Activated CD4-positive, alpha-beta memory T cell treated with anti-CD3 and anti-CD28 coated beads for 36 hours (primary cell): Measurements from ENCODE around the gene FHOD1. TPM values are rescaled to one million over a fixed set of nuclear protein-coding genes. Genes with fewer than 3 reads are reported as not detected.

ENCODE experiments used
- CTCF ChIA-PET: fragments of 350-600 bp; sonication (Branson Sonifier 250); formaldehyde crosslinking; loops from one replicate; lab custom pipeline; 2021; ENCODE audit warnings: antibody characterized with exemption, inconsistent platforms; lab: Charles Lee
- POLR2A ChIA-PET: fragments of 350-600 bp; sonication (Branson Sonifier 250); formaldehyde crosslinking; loops from one replicate; lab custom pipeline; 2021; ENCODE audit warnings: antibody characterized with exemption; lab: Charles Lee
- DNase-seq: peaks from one replicate; pipeline ENCODE4 v3.0.0-alpha.2; 2020
- H3K27ac Mint-ChIP-seq: one replicate; pipeline ENCODE4 v1.8.0; 2021; ENCODE audit warnings: mixed read lengths
- H3K27me3 Mint-ChIP-seq: one replicate; pipeline ENCODE4 v1.8.0; 2021; ENCODE audit warnings: mixed read lengths
- H3K36me3 Mint-ChIP-seq: one replicate; pipeline ENCODE4 v1.8.0; 2021; ENCODE audit warnings: mixed read lengths
- H3K4me1 Mint-ChIP-seq: one replicate; pipeline ENCODE4 v1.8.0; 2021; ENCODE audit warnings: low read depth, mixed read lengths
- H3K4me3 Mint-ChIP-seq: one replicate; pipeline ENCODE4 v1.8.0; 2021; ENCODE audit warnings: mild to moderate bottlenecking, mixed read lengths
- H3K9me3 Mint-ChIP-seq: one replicate; pipeline ENCODE4 v1.8.0; 2021; ENCODE audit warnings: mixed read lengths
- intact Hi-C: fragments of 100-400 bp; cut with micrococcal nuclease; formaldehyde crosslinking; loops from one replicate; pipeline ENCODE4 v1.15.1; 2023
- total RNA-seq, 2 experiments: library from RNA; stranded (reverse); gene quantifications; one replicate each; pipeline ENCODE4 v1.2.3, GENCODE V29; 2021

FHOD1 gene
- total RNA-seq, 2 experiments from 2014 or later = 96.3 to 111 TPM

GRCh38 chr16:67248073-67248400, 756 bp upstream of the FHOD1 start:
- Mint-ChIP-seq H3K9me3 (no peaks in the 10 kb centered on the region), H3K4me3 (peak overlapping the region; percentile 90), H3K4me1 (peaks cover 41% of the 10 kb centered on the region), H3K36me3 (peaks cover 4% of the 10 kb centered on the region), H3K27me3 (peaks cover 1% of the 10 kb centered on the region), H3K27ac (peak overlapping the region; percentile 86)
- intact Hi-C loops = loop anchor here (10.0 kb wide), 1 partner anchor 417 kb away; the partner anchor contains the start of genes ACD, C16orf86, ENKD1 and PARD6A
- no peak for DNase-seq
- ChIA-PET CTCF (interaction anchor here (1.0 to 2.9 kb wide), 8 partner anchors 9 to 184 kb away, joined by 3 to 14 read pairs (median 6); partner anchors contain the start of gene TPPP3), POLR2A (interaction anchor here (0.6 to 5.0 kb wide), 8 partner anchors 12 to 234 kb away, joined by 3 to 37 read pairs (median 4); partner anchors contain the start of gene TMEM208)

- Mint-ChIP-seq H3K36me3 (peaks cover 4% of the 10 kb centered on the region), H3K27me3 (peaks cover 1% of the 10 kb centered on the region), H3K4me3 (peak overlapping the region; percentile 90), H3K27ac (peak overlapping the region; percentile 86), H3K9me3 (no peaks in the 10 kb centered on the region), H3K4me1 (peaks cover 47% of the 10 kb centered on the region)
- intact Hi-C loops = loop anchor here (1.0 to 10.0 kb wide), 6 partner anchors 19 to 418 kb away; partner anchors contain the start of genes ACD, C16orf86, CTCF and ENKD1
- DNase-seq = no peak
- POLR2A ChIA-PET = interaction anchor here (0.8 to 5.0 kb wide), 6 partner anchors 10 to 316 kb away, joined by 3 to 37 read pairs (median 3); partner anchors contain the start of genes ATP6V0D1, E2F4, MATCAP1 and TMEM208
- CTCF ChIA-PET = interaction anchor here (1.0 to 2.0 kb wide), 5 partner anchors 9 to 147 kb away, joined by 4 to 10 read pairs (median 7); partner anchors contain the start of genes TMEM208 and TPPP3
Measured at GRCh38 chr16:67246756-67247191, 507 bp downstream of the FHOD1 start.

DNA sequence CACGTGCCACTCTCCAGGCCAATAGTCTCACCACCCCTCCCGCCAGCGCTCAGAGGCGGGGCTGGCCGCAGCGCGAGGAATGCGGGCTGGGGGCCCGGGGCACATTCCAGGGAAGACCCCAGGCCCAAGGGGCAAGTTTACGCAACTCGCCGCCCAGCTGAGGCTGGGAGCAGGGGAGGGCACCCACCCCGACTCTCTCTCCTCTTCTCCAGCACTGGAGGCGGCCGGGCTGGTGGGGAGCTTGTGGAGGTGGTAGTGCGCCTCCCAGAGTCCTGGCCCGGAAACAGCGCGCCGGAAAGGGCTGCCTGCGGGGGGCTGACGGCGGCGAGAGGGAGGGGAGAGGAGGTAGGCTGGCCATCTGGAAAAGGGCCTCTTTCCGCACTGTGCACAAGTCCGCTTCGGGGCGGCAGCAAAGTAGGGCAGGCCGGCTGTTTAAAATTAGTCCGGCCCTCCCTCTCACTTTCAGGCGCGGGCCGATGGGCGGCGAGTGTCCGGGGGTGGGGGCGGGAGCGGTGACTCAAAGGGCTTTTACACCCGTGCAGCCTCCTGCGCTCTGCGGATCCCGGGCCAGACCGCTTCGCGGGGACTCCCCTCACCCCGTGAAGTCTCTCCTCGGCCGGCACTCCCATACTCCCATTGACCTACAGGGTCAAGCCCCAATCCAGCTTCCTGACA, 1.1 kb downstream of the FHOD1 start:
- POLR2A ChIA-PET = interaction anchor here (1.1 to 5.0 kb wide), 3 partner anchors 19 to 317 kb away, joined by 3 to 37 read pairs (median 3); partner anchors contain the start of genes ATP6V0D1 and TMEM208
- peaks cover 52% of the 10 kb centered on the region for H3K4me1 Mint-ChIP-seq
- peaks cover 1% of the 10 kb centered on the region for H3K27me3 Mint-ChIP-seq
- H3K27ac Mint-ChIP-seq = peak overlapping the region; percentile 86
- peaks cover 4% of the 10 kb centered on the region for H3K36me3 Mint-ChIP-seq
- intact Hi-C loops = loop anchor here (2.0 to 10.0 kb wide), 4 partner anchors 33 to 419 kb away; partner anchors contain the start of genes ACD, C16orf86, ENKD1 and FBXL8
- CTCF ChIA-PET = interaction anchor here (1.0 to 2.0 kb wide), 2 partner anchors 9 to 147 kb away, joined by 4 to 7 read pairs; partner anchors contain the start of gene TPPP3
- no peaks in the 10 kb centered on the region for H3K9me3 Mint-ChIP-seq
- H3K4me3 Mint-ChIP-seq = peak overlapping the region; percentile 90
- DNase-seq = peak; percentile 76

DNA sequence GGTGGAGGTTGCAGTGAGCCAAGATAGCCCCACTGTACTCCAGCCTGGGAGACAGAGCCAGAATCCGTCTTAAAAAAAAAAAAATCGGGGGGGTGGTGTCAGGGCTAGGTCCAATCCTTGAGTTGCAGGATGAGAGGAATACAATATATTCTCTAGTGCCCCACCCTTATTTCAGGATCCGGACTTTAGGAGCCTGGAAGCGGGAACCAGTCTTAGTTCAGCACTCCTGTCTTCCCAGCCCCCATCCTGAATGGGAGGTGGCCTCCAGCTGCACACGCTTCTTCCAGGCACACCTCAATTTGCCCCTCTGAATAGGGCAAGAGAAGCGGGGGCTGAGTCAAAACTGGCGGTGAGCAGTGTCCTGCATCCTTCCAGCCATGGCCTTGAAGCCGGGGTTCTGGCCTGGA, 1.6 kb downstream of the FHOD1 start:
- Mint-ChIP-seq H3K9me3 (no peaks in the 10 kb centered on the region), H3K27ac (peak overlapping the region; percentile 94), H3K4me3 (peak overlapping the region; percentile 90), H3K4me1 (peaks cover 56% of the 10 kb centered on the region), H3K36me3 (peaks cover 4% of the 10 kb centered on the region), H3K27me3 (peaks cover 1% of the 10 kb centered on the region)
- CTCF ChIA-PET = interaction anchor here (0.7 to 2.0 kb wide), 5 partner anchors 8 to 236 kb away, joined by 4 to 7 read pairs (median 5); partner anchors contain the start of genes ATP6V0D1, PLEKHG4 and TPPP3
- no peak for DNase-seq
- POLR2A ChIA-PET = interaction anchor here (1.0 to 5.0 kb wide), 4 partner anchors 10 to 33 kb away, joined by 3 to 37 read pairs (median 10); partner anchors contain the start of genes PLEKHG4 and TMEM208
- intact Hi-C loops = loop anchor here (2.0 to 10.0 kb wide), 4 partner anchors 33 to 419 kb away; partner anchors contain the start of genes ACD, C16orf86, ENKD1 and FBXL8

DNA sequence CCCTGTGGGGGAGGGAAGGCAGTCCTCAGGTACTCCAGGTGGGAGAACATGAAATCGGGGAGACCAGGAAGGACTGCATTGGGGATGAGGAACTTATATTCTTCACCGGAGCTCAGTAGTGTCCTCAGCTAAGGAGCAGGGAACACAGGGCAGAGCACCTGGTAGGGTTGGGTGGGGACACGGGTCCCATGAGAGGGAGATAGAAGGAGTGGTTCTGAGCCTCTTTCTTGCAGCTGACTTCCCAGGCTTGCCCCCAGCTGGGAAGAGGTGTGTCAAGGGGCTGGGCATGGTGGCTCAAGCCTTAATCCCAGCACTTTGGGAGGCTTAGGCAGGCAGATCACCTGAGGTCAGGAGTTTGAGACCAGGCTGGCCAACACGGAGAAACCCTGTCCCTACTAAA, 2.1 kb downstream of the FHOD1 start:
- Mint-ChIP-seq H3K4me1 (peaks cover 58% of the 10 kb centered on the region), H3K36me3 (peaks cover 4% of the 10 kb centered on the region), H3K4me3 (peak overlapping the region; percentile 90), H3K27me3 (peaks cover 1% of the 10 kb centered on the region), H3K9me3 (no peaks in the 10 kb centered on the region), H3K27ac (peak overlapping the region; percentile 94)
- POLR2A ChIA-PET = interaction anchor here (1.0 to 5.0 kb wide), 5 partner anchors 9 to 53 kb away, joined by 3 to 37 read pairs (median 9); partner anchors contain the start of genes E2F4, PLEKHG4 and TMEM208
- no peak for DNase-seq
- intact Hi-C loops = loop anchor here (10.0 kb wide), 1 partner anchor 420 kb away; the partner anchor contains the start of genes ACD, C16orf86, ENKD1 and PARD6A
- CTCF ChIA-PET = interaction anchor here (0.6 to 1.9 kb wide), 9 partner anchors 9 to 236 kb away, joined by 3 to 15 read pairs (median 4); partner anchors contain the start of genes ATP6V0D1, E2F4, PLEKHG4 and TMEM208

DNA sequence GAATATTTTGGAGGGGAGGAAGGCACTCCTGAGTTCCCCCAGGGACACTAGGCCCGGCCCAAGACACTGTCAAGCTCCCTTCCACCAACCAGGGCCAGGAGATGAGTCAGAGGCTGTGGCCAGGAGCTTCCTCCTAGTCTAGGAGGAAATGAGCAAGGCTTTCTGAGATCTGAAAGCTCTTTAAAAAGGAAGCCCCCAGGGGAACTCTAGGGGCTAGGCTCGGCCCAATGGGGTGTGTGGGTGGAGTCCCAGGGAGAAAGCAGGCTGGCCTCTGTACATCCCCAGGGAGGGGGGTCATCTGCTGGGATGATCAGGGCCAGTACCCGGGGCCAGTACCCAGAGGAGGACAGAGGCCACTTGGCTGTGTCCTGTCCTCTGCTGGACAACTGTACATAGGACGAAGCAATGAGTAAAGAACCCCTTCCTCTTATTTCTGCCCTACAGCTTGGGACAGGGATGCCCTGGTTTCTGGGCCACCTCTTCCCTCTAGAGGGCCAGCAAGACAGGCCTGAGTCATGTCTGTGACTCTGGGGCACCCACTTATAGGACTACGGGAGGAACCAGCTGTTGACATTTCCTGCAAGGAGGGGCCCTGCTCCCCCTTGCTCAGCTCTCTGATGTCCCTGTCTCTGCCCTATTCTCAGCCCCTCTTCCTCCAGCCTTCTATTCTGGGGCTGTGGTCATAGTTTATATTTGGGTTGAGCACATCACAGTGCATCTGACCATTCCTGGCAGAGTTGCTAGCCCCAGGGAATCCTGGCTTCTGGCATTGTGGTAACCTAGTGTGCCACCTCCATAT, 2.7 kb downstream of the FHOD1 start:
- Mint-ChIP-seq H3K27me3 (peaks cover under 1% of the 10 kb centered on the region), H3K36me3 (peaks cover 5% of the 10 kb centered on the region), H3K9me3 (no peaks in the 10 kb centered on the region), H3K4me3 (peak overlapping the region; percentile 90), H3K27ac (peak overlapping the region; percentile 94), H3K4me1 (peaks cover 57% of the 10 kb centered on the region)
- intact Hi-C loops = loop anchor here (1.0 to 10.0 kb wide), 4 partner anchors 8 to 420 kb away; partner anchors contain the start of genes ACD, ATP6V0D1, C16orf86 and ENKD1
- POLR2A ChIA-PET = interaction anchor here (0.7 to 5.0 kb wide), 11 partner anchors 9 to 259 kb away, joined by 3 to 37 read pairs (median 3); partner anchors contain the start of genes E2F4, PLEKHG4 and TMEM208
- CTCF ChIA-PET = interaction anchor here (0.6 to 2.3 kb wide), 16 partner anchors 9 to 237 kb away, joined by 3 to 15 read pairs (median 4); partner anchors contain the start of genes ATP6V0D1, E2F4, ELMO3 and NOL3
- DNase-seq = peak; percentile 92

- POLR2A ChIA-PET = interaction anchor here (0.5 to 5.0 kb wide), 4 partner anchors 7 to 29 kb away, joined by 3 to 37 read pairs (median 7); partner anchors contain the start of gene TMEM208
- Mint-ChIP-seq H3K4me3 (no peak overlapping the region), H3K27ac (peak overlapping the region; percentile 94), H3K27me3 (no peaks in the 10 kb centered on the region), H3K9me3 (no peaks in the 10 kb centered on the region), H3K36me3 (peaks cover 9% of the 10 kb centered on the region), H3K4me1 (peaks cover 54% of the 10 kb centered on the region)
- intact Hi-C loops = loop anchor here (10.0 kb wide), 1 partner anchor 421 kb away; the partner anchor contains the start of genes ACD, C16orf86, ENKD1 and PARD6A
- DNase-seq = no peak
- CTCF ChIA-PET = interaction anchor here (1.3 to 2.3 kb wide), 5 partner anchors 17 to 156 kb away, joined by 4 to 15 read pairs (median 7); partner anchors contain the start of genes ELMO3 and TMEM208
Measured at GRCh38 chr16:67243481-67243880, 3.8 kb downstream of the FHOD1 start.

GRCh38 chr16:67242138-67242730, 5.0 kb downstream of the FHOD1 start:
- Mint-ChIP-seq H3K4me3 (no peak overlapping the region), H3K27ac (peak overlapping the region; percentile 21), H3K36me3 (peaks cover 15% of the 10 kb centered on the region), H3K9me3 (no peaks in the 10 kb centered on the region), H3K4me1 (peaks cover 46% of the 10 kb centered on the region), H3K27me3 (no peaks in the 10 kb centered on the region)
- POLR2A ChIA-PET = no interaction called here
- intact Hi-C loops = loop anchor here (10.0 kb wide), 1 partner anchor 423 kb away; the partner anchor contains the start of genes ACD, C16orf86, ENKD1 and PARD6A
- CTCF ChIA-PET = interaction anchor here (1.1 to 2.3 kb wide), 3 partner anchors 18 to 157 kb away, joined by 4 to 9 read pairs (median 4); partner anchors contain the start of gene ELMO3
- no peak for DNase-seq

GRCh38 chr16:67241008-67241900, 6.0 kb downstream of the FHOD1 start:
- CTCF ChIA-PET = interaction anchor here (1.3 kb wide), 1 partner anchor 14 kb away, joined by 3 read pairs; the partner anchor contains the start of gene TMEM208
- POLR2A ChIA-PET = no interaction called here
- intact Hi-C loops = loop anchor here (10.0 kb wide), 1 partner anchor 424 kb away; the partner anchor contains the start of genes ACD, C16orf86, ENKD1 and PARD6A

More at GRCh38 chr16:67241008-67241900, 6.0 kb downstream of the FHOD1 start:
- Mint-ChIP-seq H3K4me1 (peaks cover 48% of the 10 kb centered on the region), H3K36me3 (peaks cover 22% of the 10 kb centered on the region), H3K9me3 (no peaks in the 10 kb centered on the region), H3K4me3 (no peak overlapping the region), H3K27ac (peak overlapping the region; percentile 67), H3K27me3 (no peaks in the 10 kb centered on the region)
- DNase-seq = no peak
